OCI-LY7 (cell line): ENCODE data around the gene OSGIN1. TPM values are rescaled to one million over a fixed set of nuclear protein-coding genes. Genes with fewer than 3 reads are reported as not detected.

Experiments used
- BruUV-seq: library from RNA; stranded (reverse); fragments of 400-500 nt; replicated peaks from 2 replicates; lab custom pipeline; 2021; lab: Mats Ljungman, UMichigan
- CTCF ChIA-PET: fragments of 300-600 bp; sonication (Branson Sonifier 250); formaldehyde crosslinking; loops from one replicate; lab custom pipeline; 2022; ENCODE audit warnings: antibody characterized with exemption; ENCODE audit not compliant: unreplicated experiment; lab: Charles Lee
- POLR2A ChIA-PET: fragments of 300-600 bp; sonication (Branson Sonifier 250); formaldehyde crosslinking; loops from one replicate; lab custom pipeline; 2022; ENCODE audit warnings: antibody characterized with exemption; lab: Charles Lee
- DNase-seq: peaks from one replicate; pipeline ENCODE4 v3.0.0-alpha.2; 2015; ENCODE audit warnings: low spot score
- H2AFZ ChIP-seq: fragments of 200-600 bp; sonication (generic), shearing (Covaris generic); 2 replicates; pipeline ENCODE4 v1.6.1; 2014; ENCODE audit warnings: mild to moderate bottlenecking, antibody characterized with exemption, low read length, moderate library complexity
- H3K27ac ChIP-seq: fragments of 200-600 bp; sonication (generic); 2 replicates; pipeline ENCODE4 v1.5.1; 2014; ENCODE audit warnings: mixed run types, low read depth, mild to moderate bottlenecking, moderate library complexity, low read length, inconsistent platforms; ENCODE audit not compliant: poor library complexity, severe bottlenecking
- H3K36me3 ChIP-seq: fragments of 200-600 bp; sonication (generic); 2 replicates; pipeline ENCODE4 v1.6.1; 2014; ENCODE audit warnings: mild to moderate bottlenecking, antibody characterized with exemption, low read length, moderate library complexity, mixed read lengths; ENCODE audit not compliant: insufficient read depth
- H3K4me1 ChIP-seq: fragments of 200-600 bp; sonication (generic); 2 replicates; pipeline ENCODE4 v1.5.1; 2014; ENCODE audit warnings: mild to moderate bottlenecking, low read length; ENCODE audit not compliant: insufficient read depth, poor library complexity, severe bottlenecking
- H3K4me2 ChIP-seq: fragments of 200-600 bp; sonication (generic); 2 replicates; pipeline ENCODE4 v1.6.1; 2014; ENCODE audit warnings: mild to moderate bottlenecking, low read length
- H3K4me3 ChIP-seq: fragments of 200-600 bp; sonication (generic); 2 replicates; pipeline ENCODE4 v1.5.1; 2014; ENCODE audit warnings: mild to moderate bottlenecking, low read depth, low read length; ENCODE audit not compliant: poor library complexity, severe bottlenecking
- H3K79me2 ChIP-seq: fragments of 200-600 bp; sonication (generic); 2 replicates; pipeline ENCODE4 v1.6.1; 2016; ENCODE audit warnings: low read depth, mild to moderate bottlenecking, low read length, moderate library complexity, mixed read lengths; ENCODE audit not compliant: insufficient read depth
- H3K9me2 ChIP-seq: fragments of 200-600 bp; sonication (generic); 2 replicates; pipeline ENCODE4 v1.6.1; 2016; ENCODE audit warnings: mild to moderate bottlenecking, low read length, mixed read lengths; ENCODE audit not compliant: insufficient read depth
- H3K9me3 ChIP-seq: fragments of 200-600 bp; sonication (generic); 2 replicates; pipeline ENCODE4 v1.6.1; 2014; ENCODE audit warnings: mild to moderate bottlenecking, mixed run types, low read length, mixed read lengths
- H4K20me1 ChIP-seq: fragments of 200-600 bp; sonication (generic); 2 replicates; pipeline ENCODE4 v1.6.1; 2014; ENCODE audit warnings: mild to moderate bottlenecking, antibody characterized with exemption, low read length, moderate library complexity, mixed read lengths; ENCODE audit not compliant: insufficient read depth
- EZH2phosphoT487 ChIP-seq: fragments of 200-600 bp; sonication (generic); IDR thresholded peaks from 2 replicates; pipeline ENCODE4 v1.6.1; 2018; ENCODE audit warnings: low read depth, borderline replicate concordance, mild to moderate bottlenecking, mixed run types, antibody characterized with exemption, low read length, moderate library complexity, mixed read lengths
- intact Hi-C: fragments of 100-400 bp; cut with micrococcal nuclease; formaldehyde crosslinking; loops from one replicate; pipeline ENCODE4 v1.10.0; 2022; ENCODE audit not compliant: unreplicated experiment
- total RNA-seq, 2 experiments: library from RNA; depleted of rRNA in 1 of 2; stranded (reverse); fragments of >200 nt in 1 of 2; shearing (Covaris generic) in 1 of 2; gene quantifications; 2 replicates each; pipeline ENCODE4 v1.2.3, GENCODE V29; 2014 to 2022
- TF ChIP-seq, protein P1 (sequence below): fragments of 200-600 bp; sonication (generic); conservative IDR thresholded peaks from 2 replicates; pipeline ENCODE4 v1.5.1; 2014; ENCODE audit warnings: mild to moderate bottlenecking, antibody characterized with exemption, low read length, moderate library complexity, mixed read lengths

The OSGIN1 gene
- total RNA-seq, 2 experiments from 2014 or later: 0.28 to 1.0 TPM

DNA sequence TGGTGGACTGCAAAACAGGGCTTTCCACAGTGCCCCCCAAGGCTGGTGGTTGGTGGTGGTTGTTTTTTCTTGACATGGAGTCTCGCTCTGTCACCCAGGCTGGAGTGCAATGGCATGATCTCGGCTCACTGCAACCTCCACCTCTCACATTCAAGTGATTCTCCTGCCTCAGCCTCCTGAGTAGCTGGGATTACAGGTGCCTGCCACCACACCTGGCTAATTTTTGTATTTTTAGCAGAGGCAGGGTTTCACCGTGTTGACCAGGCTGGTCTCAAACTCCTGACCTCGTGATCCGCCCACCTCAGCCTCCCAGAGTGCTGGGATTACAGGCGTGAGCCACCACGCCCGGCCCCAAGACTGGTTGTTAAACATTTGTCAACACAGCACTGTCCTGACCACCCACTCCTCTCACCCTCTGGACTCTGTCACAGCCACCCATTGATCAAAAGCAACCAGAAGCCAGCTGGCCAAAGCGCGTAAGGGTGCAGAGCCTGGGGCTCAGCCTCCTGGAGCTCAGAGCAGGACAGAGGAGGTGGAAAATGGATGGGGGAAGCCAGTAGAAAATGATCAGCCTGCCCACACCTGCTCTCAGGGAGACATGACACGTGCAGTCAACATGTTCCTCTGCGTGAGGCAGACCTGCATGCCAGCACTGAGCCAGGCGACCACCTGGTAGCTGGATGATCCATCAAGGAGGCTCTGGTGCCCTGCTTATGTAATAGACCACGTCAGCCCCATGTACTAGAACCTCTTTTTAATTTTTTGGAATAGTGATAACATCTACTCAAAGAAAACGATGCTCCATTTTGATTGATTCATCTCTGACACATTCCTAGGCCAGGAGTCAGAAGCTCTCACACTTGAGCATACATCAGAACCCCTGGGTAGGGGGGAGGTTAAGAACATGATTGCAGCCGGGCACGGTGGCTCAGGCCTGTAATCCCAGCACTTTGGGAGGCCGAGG lies 14.8 kb upstream of the OSGIN1 start:
- Histone ChIP-seq H3K27ac (no peak overlapping the region), H3K36me3 (no peaks in the 10 kb centered on the region), H3K4me2 (no peak overlapping the region), H3K9me3 (no peaks in the 10 kb centered on the region), H2AFZ (no peak overlapping the region), H3K9me2 (no peaks in the 10 kb centered on the region), H3K4me3 (no peak overlapping the region), H3K79me2 (no peaks in the 10 kb centered on the region), H4K20me1 (no peaks in the 10 kb centered on the region), H3K4me1 (no peaks in the 10 kb centered on the region)
- intact Hi-C loops: no loop called here
- no peak for TF ChIP-seq EZH2phosphoT487
- TF ChIP-seq, protein P1, sequence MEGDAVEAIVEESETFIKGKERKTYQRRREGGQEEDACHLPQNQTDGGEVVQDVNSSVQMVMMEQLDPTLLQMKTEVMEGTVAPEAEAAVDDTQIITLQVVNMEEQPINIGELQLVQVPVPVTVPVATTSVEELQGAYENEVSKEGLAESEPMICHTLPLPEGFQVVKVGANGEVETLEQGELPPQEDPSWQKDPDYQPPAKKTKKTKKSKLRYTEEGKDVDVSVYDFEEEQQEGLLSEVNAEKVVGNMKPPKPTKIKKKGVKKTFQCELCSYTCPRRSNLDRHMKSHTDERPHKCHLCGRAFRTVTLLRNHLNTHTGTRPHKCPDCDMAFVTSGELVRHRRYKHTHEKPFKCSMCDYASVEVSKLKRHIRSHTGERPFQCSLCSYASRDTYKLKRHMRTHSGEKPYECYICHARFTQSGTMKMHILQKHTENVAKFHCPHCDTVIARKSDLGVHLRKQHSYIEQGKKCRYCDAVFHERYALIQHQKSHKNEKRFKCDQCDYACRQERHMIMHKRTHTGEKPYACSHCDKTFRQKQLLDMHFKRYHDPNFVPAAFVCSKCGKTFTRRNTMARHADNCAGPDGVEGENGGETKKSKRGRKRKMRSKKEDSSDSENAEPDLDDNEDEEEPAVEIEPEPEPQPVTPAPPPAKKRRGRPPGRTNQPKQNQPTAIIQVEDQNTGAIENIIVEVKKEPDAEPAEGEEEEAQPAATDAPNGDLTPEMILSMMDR: no peak
- no TSS peak for BruUV-seq
- DNase-seq: no peak
- ChIA-PET CTCF (no interaction called here), POLR2A (no interaction called here)

DNA sequence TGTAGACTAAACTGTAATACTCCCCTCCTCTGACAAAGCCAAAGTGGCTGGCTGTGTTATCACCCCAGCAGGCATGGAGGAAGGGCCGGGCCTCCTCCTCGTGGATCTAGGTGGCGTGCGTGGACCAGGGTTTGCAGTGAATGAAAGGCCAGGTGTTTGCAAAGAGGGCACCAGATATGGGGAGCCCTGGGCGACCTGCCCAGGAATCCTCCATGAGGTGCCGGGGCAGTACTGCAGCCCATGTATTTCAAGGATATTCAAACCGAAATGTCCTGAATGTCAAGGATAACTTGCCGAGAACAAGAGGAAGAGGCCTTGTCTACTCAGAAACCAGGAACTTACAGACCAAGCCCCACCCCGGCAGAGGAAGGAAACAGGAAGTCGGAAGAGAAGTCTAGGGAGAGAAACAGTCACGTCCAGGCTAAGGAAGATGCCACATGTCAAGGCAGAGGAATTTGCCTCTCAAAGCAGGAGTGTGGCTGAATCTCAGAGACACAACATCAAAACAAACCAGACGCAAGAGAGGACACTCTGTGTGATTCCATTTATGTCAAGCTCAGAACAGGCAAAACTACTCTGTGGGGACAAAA lies 13.7 kb upstream of the OSGIN1 start:
- intact Hi-C loops: no loop called here
- Histone ChIP-seq H3K4me3 (no peak overlapping the region), H2AFZ (no peak overlapping the region), H3K9me3 (no peaks in the 10 kb centered on the region), H3K27ac (no peak overlapping the region), H3K9me2 (no peaks in the 10 kb centered on the region), H3K4me1 (no peaks in the 10 kb centered on the region), H3K79me2 (no peaks in the 10 kb centered on the region), H3K36me3 (no peaks in the 10 kb centered on the region), H4K20me1 (no peaks in the 10 kb centered on the region), H3K4me2 (no peak overlapping the region)
- no TSS peak for BruUV-seq
- no peak for DNase-seq
- TF ChIP-seq EZH2phosphoT487: no peak
- TF ChIP-seq, protein P1: no peak
- CTCF ChIA-PET: no interaction called here
- POLR2A ChIA-PET: no interaction called here

DNA sequence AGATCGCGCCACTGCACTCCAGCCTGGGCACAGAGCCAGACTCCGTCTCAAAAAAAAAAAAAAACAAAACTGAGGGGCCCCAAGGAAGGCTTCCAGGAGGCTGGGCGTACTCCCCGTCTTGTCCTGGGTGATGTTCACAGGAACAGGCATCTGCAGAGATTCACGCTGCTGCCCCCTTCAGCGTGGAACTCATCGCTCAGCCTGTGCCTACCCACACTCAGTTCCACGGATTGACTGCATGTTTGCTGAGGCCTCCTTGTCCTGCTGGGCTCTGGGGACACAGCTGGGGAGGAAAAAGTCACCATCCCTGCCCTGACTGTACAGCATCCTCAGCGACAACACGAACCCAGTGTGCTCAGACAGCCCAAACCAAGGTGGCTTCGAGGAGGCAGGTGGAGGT lies 12.9 kb upstream of the OSGIN1 start:
- Histone ChIP-seq H2AFZ (no peak overlapping the region), H3K4me2 (no peak overlapping the region), H3K79me2 (no peaks in the 10 kb centered on the region), H3K27ac (no peak overlapping the region), H4K20me1 (no peaks in the 10 kb centered on the region), H3K4me3 (no peak overlapping the region), H3K9me2 (no peaks in the 10 kb centered on the region), H3K9me3 (no peaks in the 10 kb centered on the region), H3K36me3 (no peaks in the 10 kb centered on the region), H3K4me1 (no peaks in the 10 kb centered on the region)
- ChIA-PET POLR2A (no interaction called here), CTCF (no interaction called here)
- TF ChIP-seq, protein P1: no peak
- no peak for DNase-seq
- intact Hi-C loops: no loop called here
- BruUV-seq: no TSS peak
